Neural progenitor cell (in vitro differentiated cells): ENCODE data around the gene CPS1.

ENCODE experiments used
- EZH2 ChIP-seq: fragments of 200-600 bp; sonication (generic); IDR thresholded peaks from 2 replicates; pipeline ENCODE4 v1.6.1; 2017; ENCODE audit warnings: antibody characterized with exemption, mild to moderate bottlenecking, moderate library complexity
- EZH2phosphoT487 ChIP-seq: fragments of 200-600 bp; sonication (generic); IDR thresholded peaks from 2 replicates; pipeline ENCODE4 v1.6.1; 2017; ENCODE audit warnings: antibody characterized with exemption
- TF ChIP-seq, protein P1 (sequence below): fragments of 200-600 bp; sonication (generic); IDR thresholded peaks from 2 replicates; pipeline ENCODE4 v1.5.1; 2017; ENCODE audit warnings: antibody characterized with exemption, mild to moderate bottlenecking

DNA sequence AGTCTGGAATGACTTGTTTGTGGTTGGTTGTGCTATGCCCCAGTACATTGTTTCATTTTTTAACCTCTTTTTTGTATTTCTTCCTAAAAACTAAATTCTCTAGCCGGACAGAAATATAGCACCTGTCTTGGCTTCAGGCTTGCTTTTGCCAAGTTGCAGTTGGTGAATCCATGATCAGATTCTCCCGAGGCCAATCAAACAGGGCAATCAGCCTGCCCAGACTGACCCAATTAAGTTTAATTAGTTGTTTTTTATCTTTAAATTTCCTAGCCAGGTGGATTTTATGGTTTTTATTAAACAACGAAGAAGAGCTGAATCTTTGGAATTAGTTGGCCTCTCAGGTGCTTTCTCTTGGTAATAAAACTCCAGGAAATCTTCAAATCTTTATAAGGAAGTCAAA, 162.1 kb downstream of the CPS1 start:
- TF ChIP-seq, protein P1, sequence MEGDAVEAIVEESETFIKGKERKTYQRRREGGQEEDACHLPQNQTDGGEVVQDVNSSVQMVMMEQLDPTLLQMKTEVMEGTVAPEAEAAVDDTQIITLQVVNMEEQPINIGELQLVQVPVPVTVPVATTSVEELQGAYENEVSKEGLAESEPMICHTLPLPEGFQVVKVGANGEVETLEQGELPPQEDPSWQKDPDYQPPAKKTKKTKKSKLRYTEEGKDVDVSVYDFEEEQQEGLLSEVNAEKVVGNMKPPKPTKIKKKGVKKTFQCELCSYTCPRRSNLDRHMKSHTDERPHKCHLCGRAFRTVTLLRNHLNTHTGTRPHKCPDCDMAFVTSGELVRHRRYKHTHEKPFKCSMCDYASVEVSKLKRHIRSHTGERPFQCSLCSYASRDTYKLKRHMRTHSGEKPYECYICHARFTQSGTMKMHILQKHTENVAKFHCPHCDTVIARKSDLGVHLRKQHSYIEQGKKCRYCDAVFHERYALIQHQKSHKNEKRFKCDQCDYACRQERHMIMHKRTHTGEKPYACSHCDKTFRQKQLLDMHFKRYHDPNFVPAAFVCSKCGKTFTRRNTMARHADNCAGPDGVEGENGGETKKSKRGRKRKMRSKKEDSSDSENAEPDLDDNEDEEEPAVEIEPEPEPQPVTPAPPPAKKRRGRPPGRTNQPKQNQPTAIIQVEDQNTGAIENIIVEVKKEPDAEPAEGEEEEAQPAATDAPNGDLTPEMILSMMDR: no peak
- TF ChIP-seq EZH2: no peak
- TF ChIP-seq EZH2phosphoT487: no peak
